MM.1S (cell line): ENCODE results near the gene HSPB3.

Source experiments
- DNase-seq: peaks from one replicate; pipeline ENCODE4 v3.0.0-alpha.2; 2015
- H2AFZ ChIP-seq: fragments of 300-600 bp; sonication (generic); 2 replicates; pipeline ENCODE4 v1.6.0; 2016; ENCODE audit warnings: antibody characterized with exemption, low read length
- H3F3A ChIP-seq: fragments of 300-600 bp; sonication (generic); 2 replicates; pipeline ENCODE4 v1.6.1; 2016; ENCODE audit warnings: mild to moderate bottlenecking, antibody characterized with exemption, low read length, moderate library complexity, mixed read lengths; ENCODE audit not compliant: insufficient read depth
- H3K27ac ChIP-seq: fragments of 300-600 bp; sonication (generic); 2 replicates; pipeline ENCODE4 v1.5.1; 2016; ENCODE audit warnings: mild to moderate bottlenecking, low read length
- H3K27me3 ChIP-seq: fragments of 300-600 bp; sonication (generic); replicated peaks from 2 replicates; pipeline ENCODE4 v1.6.0; 2016; ENCODE audit warnings: low read length; ENCODE audit not compliant: insufficient read depth
- H3K36me3 ChIP-seq: fragments of 300-600 bp; sonication (generic); replicated peaks from 2 replicates; pipeline ENCODE4 v1.6.1; 2016; ENCODE audit warnings: mild to moderate bottlenecking, low read length, mixed read lengths; ENCODE audit not compliant: insufficient read depth
- H3K4me1 ChIP-seq: fragments of 300-600 bp; sonication (generic); 2 replicates; pipeline ENCODE4 v1.6.1; 2016; ENCODE audit warnings: low read length, mixed read lengths
- H3K4me2 ChIP-seq: fragments of 300-600 bp; sonication (generic); 2 replicates; pipeline ENCODE4 v1.6.0; 2016; ENCODE audit warnings: low read depth, low read length
- H3K4me3 ChIP-seq: fragments of 300-600 bp; sonication (generic); 2 replicates; pipeline ENCODE4 v1.5.1; 2016; ENCODE audit warnings: low read length, mixed read lengths
- H3K79me2 ChIP-seq: fragments of 300-600 bp; sonication (generic); 2 replicates; pipeline ENCODE4 v1.6.1; 2016; ENCODE audit warnings: mixed run types, low read length, mixed read lengths
- H3K9ac ChIP-seq: fragments of 300-600 bp; sonication (generic); 2 replicates; pipeline ENCODE4 v1.6.1; 2016; ENCODE audit warnings: low read length, mixed read lengths
- H3K9me2 ChIP-seq: fragments of 300-600 bp; sonication (generic); replicated peaks from 2 replicates; pipeline ENCODE4 v1.6.1; 2016; ENCODE audit warnings: mild to moderate bottlenecking, low read length, mixed read lengths; ENCODE audit not compliant: insufficient read depth
- H3K9me3 ChIP-seq: fragments of 300-600 bp; sonication (generic); replicated peaks from 2 replicates; pipeline ENCODE4 v1.6.1; 2016; ENCODE audit warnings: mild to moderate bottlenecking, low read length, mixed read lengths; ENCODE audit not compliant: insufficient read depth
- H4K20me1 ChIP-seq: fragments of 300-600 bp; sonication (generic); 2 replicates; pipeline ENCODE4 v1.6.1; 2016; ENCODE audit warnings: mild to moderate bottlenecking, low read length, moderate library complexity, mixed read lengths; ENCODE audit not compliant: insufficient read depth
- CTCF ChIP-seq: fragments of 300-600 bp; sonication (generic); IDR thresholded peaks from 2 replicates; pipeline ENCODE4 v1.5.1; 2016; ENCODE audit warnings: antibody characterized with exemption, low read length, mixed read lengths
- EZH2 ChIP-seq: fragments of 300-600 bp; sonication (generic); optimal IDR thresholded peaks from 2 replicates; pipeline ENCODE3; 2017; ENCODE audit warnings: low read depth, mild to moderate bottlenecking, antibody characterized with exemption, low read length, mixed read lengths
- EZH2phosphoT487 ChIP-seq: fragments of 300-600 bp; sonication (generic); IDR thresholded peaks from 2 replicates; pipeline ENCODE4 v1.6.1; 2018; ENCODE audit warnings: antibody characterized with exemption, low read length

Gene HSPB3

DNA sequence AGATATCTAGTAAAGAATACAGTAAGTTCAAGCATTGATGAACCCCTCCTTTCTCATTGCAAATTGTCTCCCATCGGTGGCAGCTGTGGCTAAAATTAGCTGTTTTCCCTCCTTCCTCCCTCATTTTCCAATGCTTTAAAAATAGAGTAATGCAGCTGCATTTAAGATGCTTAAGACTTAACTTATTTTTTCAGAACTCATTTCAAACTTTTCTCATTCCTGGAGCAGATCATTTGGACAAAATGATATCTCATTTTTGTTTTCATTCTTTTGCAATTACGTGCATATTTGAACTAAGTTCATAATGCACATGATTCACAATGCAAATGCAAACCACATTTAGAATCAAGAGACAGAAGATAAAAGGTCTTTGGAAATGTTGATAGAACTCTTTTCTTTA, 14.6 kb downstream of the HSPB3 start:
- Histone ChIP-seq H3K27ac (peak overlapping the region; percentile 71; the same call in 1 of the 2 replicates), H3K9me2 (no peaks in the 10 kb centered on the region), H3K9me3 (no peaks in the 10 kb centered on the region), H3K27me3 (no peaks in the 10 kb centered on the region), H2AFZ (peak overlapping the region; percentile 73), H3F3A (peaks cover 11% of the 10 kb centered on the region; the same call in 1 of the 2 replicates), H3K4me3 (peak overlapping the region; percentile 39), H3K79me2 (no peaks in the 10 kb centered on the region), H3K9ac (peak overlapping the region; percentile 51; the same call in 1 of the 2 replicates), H4K20me1 (no peaks in the 10 kb centered on the region), H3K4me1 (no peaks in the 10 kb centered on the region), H3K36me3 (no peaks in the 10 kb centered on the region), H3K4me2 (peak overlapping the region; percentile 46)
- no peak for TF ChIP-seq CTCF
- DNase-seq: no peak

DNA sequence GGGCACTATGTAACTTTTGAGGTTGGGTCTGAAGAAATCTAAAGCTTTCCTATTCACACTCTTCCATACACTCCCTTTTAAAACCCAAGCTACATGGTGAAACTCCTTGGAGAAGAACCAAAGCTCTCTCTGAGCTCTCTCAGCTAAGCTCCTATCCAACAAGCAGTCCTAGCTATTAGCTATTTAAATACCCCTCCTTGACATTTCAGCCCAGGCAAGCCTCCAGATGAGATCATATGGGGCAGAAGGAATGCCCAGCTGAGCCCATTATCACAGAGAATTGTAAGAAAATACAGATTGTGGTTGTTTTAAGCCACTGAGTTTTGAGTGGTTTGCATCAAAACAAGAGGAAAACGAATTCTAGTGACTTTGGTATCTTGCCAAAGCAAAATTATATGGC, 15.2 kb downstream of the HSPB3 start:
- no peak for DNase-seq
- H3K9me3 ChIP-seq: no peaks in the 10 kb centered on the region
- no peak overlapping the region for H3K4me3 ChIP-seq
- H3K79me2 ChIP-seq: no peaks in the 10 kb centered on the region
- no peak overlapping the region for H3K27ac ChIP-seq
- H3K4me1 ChIP-seq: no peaks in the 10 kb centered on the region
- no peaks in the 10 kb centered on the region for H3K9me2 ChIP-seq
- no peak overlapping the region for H3K4me2 ChIP-seq
- no peaks in the 10 kb centered on the region for H3K27me3 ChIP-seq
- no peaks in the 10 kb centered on the region for H3K36me3 ChIP-seq
- no peak overlapping the region for H3K9ac ChIP-seq
- H3F3A ChIP-seq: peaks cover 11% of the 10 kb centered on the region; the same call in 1 of the 2 replicates
- no peaks in the 10 kb centered on the region for H4K20me1 ChIP-seq
- 0 out of 2 replicates have a peak overlapping the region, but pooled peaks have one; percentile 73 for H2AFZ ChIP-seq
- TF ChIP-seq EZH2 (no peak), EZH2phosphoT487 (no peak), CTCF (no peak)

DNA sequence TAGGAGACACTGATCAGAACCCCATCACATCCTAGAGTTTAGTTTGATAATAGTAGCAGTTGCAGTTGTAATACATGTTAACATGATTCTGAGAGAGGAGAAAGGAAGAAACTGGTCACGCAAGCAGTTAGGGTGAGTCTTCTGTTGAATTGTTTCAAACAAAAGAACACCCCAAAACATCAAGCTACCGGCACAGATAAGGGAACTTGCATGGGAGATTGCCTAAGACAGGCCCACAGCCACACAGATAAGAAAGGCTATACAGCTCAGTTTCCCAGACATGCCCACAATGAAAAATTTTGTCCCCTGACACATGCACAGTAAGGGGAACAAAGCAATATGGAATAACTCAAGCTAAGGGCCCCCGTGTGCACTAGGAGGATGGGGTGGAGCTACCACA, 15.9 kb downstream of the HSPB3 start:
- DNase-seq: no peak
- H2AFZ ChIP-seq: no peak overlapping the region
- H3K27ac ChIP-seq: no peak overlapping the region
- H3K36me3 ChIP-seq: no peaks in the 10 kb centered on the region
- TF ChIP-seq CTCF (no peak), EZH2 (no peak), EZH2phosphoT487 (no peak)
- no peaks in the 10 kb centered on the region for H3K79me2 ChIP-seq
- no peak overlapping the region for H3K9ac ChIP-seq
- H3K4me3 ChIP-seq: no peak overlapping the region
- no peaks in the 10 kb centered on the region for H3K9me2 ChIP-seq
- H3F3A ChIP-seq: peaks cover 11% of the 10 kb centered on the region; the same call in 1 of the 2 replicates
- H3K27me3 ChIP-seq: no peaks in the 10 kb centered on the region
- H3K4me2 ChIP-seq: no peak overlapping the region
- no peaks in the 10 kb centered on the region for H4K20me1 ChIP-seq
- H3K9me3 ChIP-seq: no peaks in the 10 kb centered on the region
- H3K4me1 ChIP-seq: no peaks in the 10 kb centered on the region
